HG03432 (cell line): ENCODE measurements around the gene IL36G.

Experiments
- ATAC-seq: cut with Tn5 transposase; IDR thresholded peaks from one replicate; pipeline ENCODE4 v1.9.1; 2021; ENCODE audit warnings: mild to moderate bottlenecking, moderate library complexity; ENCODE audit not compliant: unreplicated experiment

IL36G gene

GRCh38 chr2:112967023-112967422, 10.8 kb upstream of the IL36G start:
- ATAC-seq = no peak

- no peak for ATAC-seq
Measured at GRCh38 chr2:112972423-112973086, 5.3 kb upstream of the IL36G start.

- no peak for ATAC-seq
Measured at GRCh38 chr2:112973156-112973555, 4.7 kb upstream of the IL36G start.

GRCh38 chr2:112979731-112980130, 1.9 kb downstream of the IL36G start:
- ATAC-seq = no peak

GRCh38 chr2:112980537-112980936, 2.7 kb downstream of the IL36G start:
- no peak for ATAC-seq

GRCh38 chr2:112985090-112985489, 7.3 kb downstream of the IL36G start:
- ATAC-seq = no peak

GRCh38 chr2:112989611-112990010, 11.8 kb downstream of the IL36G start:
- ATAC-seq = no peak

- ATAC-seq = no peak
Measured at GRCh38 chr2:112993831-112994230, 16.0 kb downstream of the IL36G start.

GRCh38 chr2:112994648-112995047, 16.8 kb downstream of the IL36G start:
- no peak for ATAC-seq

GRCh38 chr2:112995346-112995920, 17.6 kb downstream of the IL36G start:
- no peak for ATAC-seq

- ATAC-seq = no peak
Measured at GRCh38 chr2:112996635-112997034, 18.8 kb downstream of the IL36G start.

GRCh38 chr2:112997151-112997550, 19.3 kb downstream of the IL36G start:
- ATAC-seq = no peak

- ATAC-seq = no peak
Measured at GRCh38 chr2:113000436-113000835, 22.6 kb downstream of the IL36G start.

GRCh38 chr2:113002677-113003076, 24.9 kb downstream of the IL36G start:
- no peak for ATAC-seq

GRCh38 chr2:113005030-113005509, 27.3 kb downstream of the IL36G start, which contains the start of gene IL36A:
Gene IL36A, plus strand, starts transcription at chr2:113005459. Its CDS starts 413 bp downstream, at chr2:113005872.
- no peak for ATAC-seq

- ATAC-seq = no peak
Measured at GRCh38 chr2:113007250-113007649, 29.4 kb downstream of the IL36G start.

- no peak for ATAC-seq
Measured at GRCh38 chr2:113009622-113010021, 31.8 kb downstream of the IL36G start.

- no peak for ATAC-seq
Measured at GRCh38 chr2:113010088-113010487, 32.3 kb downstream of the IL36G start.

GRCh38 chr2:113011108-113011507, 33.3 kb downstream of the IL36G start:
- no peak for ATAC-seq

GRCh38 chr2:113012436-113013335, 34.9 kb downstream of the IL36G start:
- no peak for ATAC-seq

- ATAC-seq = no peak
Measured at GRCh38 chr2:113013336-113013661, 35.5 kb downstream of the IL36G start.

GRCh38 chr2:113014067-113014466, 36.3 kb downstream of the IL36G start:
- no peak for ATAC-seq
